ENCODE measurements around the gene GORASP1.

Gene GORASP1

GRCh38 chr3:39141171-39141995 is 34.0 kb upstream of the GORASP1 start:
- no peak for DNase-seq (ENCODE audit: low read depth)

GRCh38 chr3:39140341-39140971 is 33.0 kb upstream of the GORASP1 start:
- no peak for DNase-seq (ENCODE audit: low read depth)

- DNase-seq (ENCODE audit: low read depth), result no peak
These were observed 32.0 kb upstream of the GORASP1 start for GRCh38 chr3:39139442-39139841.

GRCh38 chr3:39138804-39139415 is 31.5 kb upstream of the GORASP1 start:
- no peak for DNase-seq (ENCODE audit: low read depth)

- no peak for DNase-seq (ENCODE audit: low read depth)
These were observed 30.8 kb upstream of the GORASP1 start for GRCh38 chr3:39137991-39138803.

- DNase-seq (ENCODE audit: low read depth), result no peak
These were observed 30.1 kb upstream of the GORASP1 start for GRCh38 chr3:39137435-39137936.

GRCh38 chr3:39136533-39137434 is 29.4 kb upstream of the GORASP1 start:
- DNase-seq (ENCODE audit: low read depth), result no peak

GRCh38 chr3:39135170-39135805 is 27.9 kb upstream of the GORASP1 start:
- DNase-seq (ENCODE audit: low read depth), result no peak

- no peak for DNase-seq (ENCODE audit: low read depth)
These were observed 26.9 kb upstream of the GORASP1 start for GRCh38 chr3:39134305-39134704.

- no peak for DNase-seq (ENCODE audit: low read depth)
These were observed 26.4 kb upstream of the GORASP1 start for GRCh38 chr3:39133822-39134221.

- DNase-seq (ENCODE audit: low read depth), result no peak
These were observed 25.7 kb upstream of the GORASP1 start for GRCh38 chr3:39133093-39133490.

GRCh38 chr3:39132096-39133092 is 25.0 kb upstream of the GORASP1 start:
- no peak for DNase-seq (ENCODE audit: low read depth)

GRCh38 chr3:39130693-39131265 is 23.4 kb upstream of the GORASP1 start:
- DNase-seq (ENCODE audit: low read depth), result no peak

GRCh38 chr3:39130026-39130425 is 22.6 kb upstream of the GORASP1 start:
- DNase-seq (ENCODE audit: low read depth), result no peak

- no peak for DNase-seq (ENCODE audit: low read depth)
These were observed 21.5 kb upstream of the GORASP1 start for GRCh38 chr3:39128951-39129350.

- no peak for DNase-seq (ENCODE audit: low read depth)
These were observed 20.5 kb upstream of the GORASP1 start for GRCh38 chr3:39127908-39128304.

GRCh38 chr3:39127269-39127907 is 20.0 kb upstream of the GORASP1 start:
- DNase-seq (ENCODE audit: low read depth), result no peak

GRCh38 chr3:39126532-39127071 is 19.2 kb upstream of the GORASP1 start:
- DNase-seq (ENCODE audit: low read depth), result no peak

Measured in activated T-helper 9 cell treated with anti-CD3 and anti-CD28 coated beads, Interleukin-2, amount 50 U/mL, for 16 hours (primary cell).